AG04450 (cell line): ENCODE results near the gene C6orf132. TPM values are rescaled to one million over a fixed set of nuclear protein-coding genes. Genes with fewer than 3 reads are reported as not detected.

ENCODE experiments used
- CTCF ChIA-PET: fragments of 300-600, 350-600 bp; formaldehyde crosslinking; extraction: SDS; loops from one replicate; lab custom pipeline; 2022; ENCODE audit warnings: antibody characterized with exemption, inconsistent platforms; lab: Charles Lee
- POLR2A ChIA-PET: fragments of 350-600 bp; formaldehyde crosslinking; extraction: SDS; loops from one replicate; lab custom pipeline; 2021; ENCODE audit warnings: antibody characterized with exemption, inconsistent platforms; lab: Yijun Ruan, JAX
- DNase-seq: peaks from one replicate; pipeline ENCODE4 v3.0.0-alpha.2; 2011; ENCODE audit warnings: low read depth, low spot score
- H3K27ac ChIP-seq: one replicate; pipeline ENCODE4 v1.5.1; 2012; ENCODE audit warnings: low read depth, low read length, control low read depth
- H3K27me3 ChIP-seq: one replicate; pipeline ENCODE4 v1.6.0; 2012; ENCODE audit warnings: low read length; ENCODE audit not compliant: control insufficient read depth, insufficient read depth
- H3K4me3 ChIP-seq: 2 replicates; pipeline ENCODE4 v1.5.1; 2011; ENCODE audit warnings: mild to moderate bottlenecking, low read depth, low read length, control low read depth
- H3K9me3 ChIP-seq: 2 replicates; pipeline ENCODE4 v1.5.1; 2012; ENCODE audit warnings: low read length; ENCODE audit not compliant: control insufficient read depth, insufficient read depth
- CTCF ChIP-seq: IDR thresholded peaks from 2 replicates; pipeline ENCODE4 v1.5.1; 2011; ENCODE audit warnings: low read depth, low read length, control low read depth, inconsistent platforms
- polyA plus RNA-seq: library from polyadenylated mRNA; depleted of rRNA; stranded (reverse); fragments of >200 nt; gene quantifications from 2 replicates; pipeline ENCODE4 v1.2.3, GENCODE V29; 2011

The C6orf132 gene
- polyA plus RNA-seq, 1 experiment: 0.68 TPM

GRCh38 chr6:42068872-42069522, 73.4 kb downstream of the C6orf132 start:
- no peak for TF ChIP-seq CTCF
- Histone ChIP-seq H3K27ac (no peak overlapping the region), H3K27me3 (no peaks in the 10 kb centered on the region), H3K4me3 (no peak overlapping the region), H3K9me3 (no peaks in the 10 kb centered on the region)
- ChIA-PET CTCF (no interaction called here), POLR2A (no interaction called here)
- DNase-seq: no peak

GRCh38 chr6:42068173-42068572, 74.2 kb downstream of the C6orf132 start:
- TF ChIP-seq CTCF: no peak
- CTCF ChIA-PET: interaction anchor here (0.6 to 1.1 kb wide), 2 partner anchors 104 to 146 kb away, joined by 3 to 10 read pairs; no protein-coding TSS in a partner anchor
- no peak for DNase-seq
- Histone ChIP-seq H3K27ac (no peak overlapping the region), H3K9me3 (no peaks in the 10 kb centered on the region), H3K4me3 (no peak overlapping the region), H3K27me3 (no peaks in the 10 kb centered on the region)
- POLR2A ChIA-PET: no interaction called here

- no peak overlapping the region for H3K4me3 ChIP-seq
- no peaks in the 10 kb centered on the region for H3K9me3 ChIP-seq
- CTCF ChIA-PET: no interaction called here
- no peaks in the 10 kb centered on the region for H3K27me3 ChIP-seq
- H3K27ac ChIP-seq: no peak overlapping the region
- DNase-seq: no peak
- POLR2A ChIA-PET: no interaction called here
- TF ChIP-seq CTCF: no peak
Observed at GRCh38 chr6:42066156-42066675, 76.2 kb downstream of the C6orf132 start.

- DNase-seq: no peak
- Histone ChIP-seq H3K9me3 (no peaks in the 10 kb centered on the region), H3K27me3 (no peaks in the 10 kb centered on the region), H3K27ac (no peak overlapping the region), H3K4me3 (no peak overlapping the region)
- ChIA-PET POLR2A (no interaction called here), CTCF (interaction anchor here (0.6 kb wide), 3 partner anchors 15 to 280 kb away, joined by 3 read pairs; partner anchors contain the start of gene FRS3)
- TF ChIP-seq CTCF: no peak
Observed at GRCh38 chr6:42059743-42060142, 82.7 kb downstream of the C6orf132 start.

GRCh38 chr6:42053601-42054000, 88.8 kb downstream of the C6orf132 start:
- ChIA-PET CTCF (no interaction called here), POLR2A (no interaction called here)
- Histone ChIP-seq H3K27me3 (no peaks in the 10 kb centered on the region), H3K27ac (no peak overlapping the region), H3K9me3 (peaks cover 5% of the 10 kb centered on the region; the same call in 1 of the 2 replicates), H3K4me3 (no peak overlapping the region)
- no peak for TF ChIP-seq CTCF
- no peak for DNase-seq
